H54 (cell line): Measurements from ENCODE around the gene PIK3AP1.

Source experiments
- DNase-seq: peaks from one replicate; pipeline ENCODE4 v3.0.0; 2011; ENCODE audit warnings: low spot score, mixed read lengths; ENCODE audit not compliant: insufficient read length
- FAIRE-seq: peaks from 3 replicates; lab custom pipeline; 2011; peaks lifted over from hg19 to GRCh38; lab: Jason Lieb, UNC
- POLR2A ChIP-seq: IDR thresholded peaks from 2 replicates; pipeline ENCODE4 v1.6.1; 2011; ENCODE audit warnings: low read depth, mild to moderate bottlenecking, low read length

Gene PIK3AP1

DNA sequence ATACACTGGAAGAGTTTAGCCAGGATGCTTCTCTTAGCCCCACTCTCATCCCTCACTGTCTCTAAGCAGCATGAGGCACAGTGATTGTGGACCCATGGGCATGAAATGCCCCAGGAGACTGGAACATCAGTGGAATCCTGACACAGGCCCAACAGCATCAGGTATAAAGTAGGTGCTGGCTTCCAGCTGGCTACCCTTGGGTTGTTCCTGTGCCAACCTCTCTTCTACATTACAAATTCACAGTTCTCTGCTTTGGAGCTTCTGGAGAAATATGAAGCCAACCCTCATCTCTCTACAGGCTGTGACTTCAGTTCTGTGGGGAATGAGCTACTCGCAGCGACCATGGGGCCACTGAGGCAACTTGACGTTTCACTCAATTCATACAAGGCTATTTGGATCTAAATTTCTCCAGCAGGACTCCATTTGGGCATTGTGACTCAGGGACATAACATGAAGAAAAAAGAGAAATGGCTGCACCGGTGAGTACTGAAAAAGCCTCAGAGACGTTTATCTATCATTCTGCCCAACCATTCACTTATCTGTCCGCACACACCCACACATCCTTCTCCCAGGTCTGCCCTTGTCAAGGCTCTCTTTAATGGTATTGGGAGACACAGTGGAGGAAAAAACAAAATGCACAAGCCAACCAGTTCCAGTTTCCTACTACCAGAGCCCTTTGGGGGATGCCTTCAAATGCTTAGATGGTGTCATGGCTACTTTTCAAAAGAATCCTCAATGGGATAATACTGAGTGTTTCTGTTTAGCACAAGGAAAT, 98.1 kb downstream of the PIK3AP1 start:
- FAIRE-seq (no peak), DNase-seq (no peak)
- no peak for TF ChIP-seq POLR2A

DNA sequence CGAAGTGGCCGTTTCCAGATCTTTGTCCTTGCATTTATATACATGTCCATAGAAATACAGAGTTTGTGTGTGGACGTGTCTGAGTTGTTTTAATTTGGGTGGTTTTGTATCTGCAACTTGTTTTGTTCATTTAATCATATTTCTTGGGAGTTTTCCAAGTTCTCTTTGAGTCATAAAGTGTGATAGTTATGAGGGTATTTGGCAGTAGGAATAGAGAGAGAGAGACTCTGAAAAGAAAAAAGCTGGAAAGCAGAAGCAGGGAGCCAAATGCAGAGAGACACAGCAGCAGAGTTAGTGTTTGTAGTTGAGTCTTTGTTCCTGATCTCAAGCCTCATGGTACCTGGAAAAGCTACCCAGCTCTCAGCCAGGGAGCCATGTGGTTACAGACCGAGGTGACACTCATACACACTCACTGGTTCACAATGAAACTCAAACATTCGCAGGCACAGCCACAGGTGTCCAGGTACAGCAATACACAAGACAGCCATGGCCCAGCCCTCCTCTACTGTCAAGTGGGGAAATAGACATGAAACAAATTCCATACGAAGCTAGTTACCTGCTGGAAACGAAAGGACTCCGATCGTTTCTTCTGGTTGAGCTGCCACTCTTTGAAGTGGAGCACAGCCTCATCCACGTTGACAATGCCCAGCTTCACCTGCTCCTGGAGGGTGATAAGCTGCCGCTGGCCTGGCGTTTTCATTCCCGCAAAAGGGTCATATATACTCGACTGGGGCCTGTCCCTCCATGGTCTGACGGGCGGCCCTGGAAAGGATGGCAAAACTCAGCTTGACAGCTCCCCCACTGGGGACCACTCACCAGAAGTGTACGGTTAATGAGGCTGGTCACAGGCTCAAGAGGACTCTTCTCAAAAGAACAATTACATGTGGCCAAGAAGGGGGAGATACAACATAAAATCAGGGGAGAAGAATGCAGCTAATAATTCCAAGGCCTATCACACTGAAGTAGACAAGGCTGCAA, 100.2 kb downstream of the PIK3AP1 start:
- TF ChIP-seq POLR2A = no peak
- DNase-seq = no peak
- FAIRE-seq = no peak

DNA sequence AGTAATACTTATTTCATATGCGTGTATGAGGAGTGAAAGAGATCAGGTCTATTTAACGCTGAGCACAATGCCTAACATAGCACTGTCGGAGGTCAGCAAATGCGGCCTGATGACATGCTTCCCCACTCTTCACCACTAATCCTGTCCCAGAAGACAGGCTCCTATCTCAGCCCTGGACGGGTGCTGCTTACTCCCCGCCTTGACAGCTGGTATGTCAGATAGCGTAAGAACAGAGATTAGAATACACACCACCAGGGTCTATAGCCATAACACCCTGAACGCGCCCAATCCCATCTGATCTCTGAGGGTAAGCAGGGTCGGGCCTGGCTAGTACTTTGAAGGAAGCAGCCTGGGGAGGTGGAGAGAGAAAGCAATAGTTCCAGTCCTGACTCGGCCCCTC, 101.2 kb downstream of the PIK3AP1 start:
- no peak for DNase-seq
- FAIRE-seq = no peak
- no peak for TF ChIP-seq POLR2A

DNA sequence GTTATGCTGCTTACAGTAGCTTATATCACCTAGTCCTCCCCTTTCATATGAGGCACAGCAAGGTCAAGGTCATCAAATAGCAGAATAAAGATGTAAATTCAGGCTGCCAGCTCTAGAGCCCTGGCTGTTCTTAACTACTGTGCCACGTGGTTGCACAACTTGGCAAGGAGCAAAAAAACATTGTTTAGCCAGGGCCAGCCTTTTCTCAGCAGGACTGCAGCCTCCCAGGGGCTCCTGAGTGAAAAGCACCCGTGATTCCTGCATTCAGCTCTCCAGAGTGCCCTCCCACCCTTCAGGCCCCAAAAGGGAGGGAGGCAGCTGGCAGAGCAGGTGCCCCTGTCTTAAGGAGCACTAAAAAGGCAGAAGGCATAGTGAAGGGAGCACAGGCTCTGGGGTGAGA, 101.7 kb downstream of the PIK3AP1 start:
- FAIRE-seq = no peak
- no peak for TF ChIP-seq POLR2A

DNA sequence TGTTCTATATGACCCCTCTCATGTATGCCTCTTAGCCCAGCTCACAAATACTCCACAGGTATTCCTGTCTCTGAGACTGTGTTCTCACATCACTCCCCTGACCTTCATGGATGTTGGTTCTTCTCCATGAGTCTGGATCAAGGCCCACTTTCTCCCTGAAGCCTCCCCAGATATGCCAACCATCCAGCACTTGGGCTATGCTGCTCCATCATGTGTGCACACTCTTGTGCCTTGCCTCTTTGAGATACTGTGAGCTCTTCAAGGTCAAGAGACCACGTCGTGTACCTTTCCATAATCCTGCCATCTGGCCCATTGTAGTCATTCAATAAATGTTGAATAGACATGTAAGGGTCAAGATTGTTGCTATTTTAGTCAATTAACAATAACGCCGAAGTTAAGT, 103.4 kb downstream of the PIK3AP1 start:
- DNase-seq (no peak), FAIRE-seq (no peak)
- TF ChIP-seq POLR2A = no peak

More for the DNA sequence above, 101.7 kb downstream of the PIK3AP1 start:
- no peak for DNase-seq

DNA sequence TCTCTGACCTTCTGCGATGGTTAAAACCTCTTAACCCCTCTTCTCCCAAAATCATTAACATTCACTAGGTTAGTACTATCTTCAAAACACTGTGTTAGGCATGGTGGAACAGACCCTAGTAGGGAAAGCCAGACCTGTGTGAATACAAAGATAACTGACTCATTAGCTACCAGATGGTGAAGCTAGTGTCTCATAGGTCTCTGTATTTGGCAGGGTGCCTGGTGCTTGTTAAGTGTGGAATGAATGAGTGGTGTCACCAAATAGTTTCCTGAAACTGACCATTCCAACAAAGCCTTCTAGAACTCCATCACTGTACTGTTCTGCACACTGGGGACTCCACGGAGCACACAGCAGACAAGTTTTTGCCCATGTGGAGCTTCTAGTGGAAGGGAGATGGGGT, 105.8 kb downstream of the PIK3AP1 start:
- peak; percentile 81 for FAIRE-seq
- DNase-seq = peak; percentile 77

DNA sequence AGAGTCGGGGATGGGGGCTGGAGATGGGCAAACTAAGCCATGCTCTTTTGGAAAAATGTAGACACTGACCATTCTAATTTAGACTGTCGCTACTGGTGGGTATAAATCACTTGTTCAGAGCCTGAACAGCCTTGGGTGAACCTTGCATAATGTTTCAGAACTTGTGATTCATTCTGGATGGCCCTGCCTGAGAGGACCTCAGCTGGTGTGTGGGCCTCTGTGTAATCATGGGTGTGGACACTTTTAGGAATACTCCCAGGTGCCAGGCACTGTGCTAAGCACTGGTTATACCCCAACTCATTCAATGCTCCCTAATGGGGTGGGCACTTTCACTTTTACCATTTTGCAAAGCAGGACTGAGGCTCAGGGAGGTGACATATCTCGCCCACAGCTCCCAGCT, 106.7 kb downstream of the PIK3AP1 start:
- FAIRE-seq = no peak
- DNase-seq = no peak
- TF ChIP-seq POLR2A = no peak

More for the DNA sequence above, 105.8 kb downstream of the PIK3AP1 start:
- TF ChIP-seq POLR2A = no peak

DNA sequence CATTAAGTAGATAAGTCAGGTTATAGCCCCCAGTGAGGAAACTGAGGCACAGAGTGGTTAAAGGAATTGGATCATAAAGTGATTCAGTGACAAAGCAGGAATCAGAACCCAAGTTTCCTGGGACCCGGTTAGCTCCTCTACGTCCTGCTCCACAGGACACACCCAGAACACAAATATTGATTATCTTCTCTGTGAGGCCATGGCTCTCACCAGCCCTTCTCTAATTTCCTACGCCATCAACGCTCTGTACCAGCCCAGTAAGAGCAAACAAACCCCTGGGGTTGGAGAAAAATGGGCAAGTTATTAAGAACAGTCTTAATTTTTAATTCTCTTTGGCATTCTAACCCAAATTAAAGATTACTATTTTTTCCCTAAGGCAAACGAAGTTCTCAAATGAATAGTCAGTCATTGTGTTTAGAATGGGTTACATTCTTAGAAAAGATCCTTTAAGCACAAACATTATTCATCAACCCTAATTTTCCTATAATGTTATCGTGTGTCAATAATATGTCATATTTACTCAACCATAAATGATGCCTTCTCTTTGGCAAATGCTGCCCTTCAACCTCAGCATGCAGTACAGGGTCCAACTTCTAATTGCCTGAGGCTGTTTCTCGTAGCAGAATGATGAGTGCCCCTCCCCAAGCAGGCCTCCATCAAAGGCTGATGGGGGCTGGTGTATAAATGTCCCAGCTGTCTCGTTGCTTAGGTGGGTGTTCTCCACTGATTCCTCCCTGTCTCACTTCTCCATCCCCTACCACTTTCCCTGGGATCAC, 108.1 kb downstream of the PIK3AP1 start:
- FAIRE-seq (no peak), DNase-seq (no peak)
- TF ChIP-seq POLR2A = no peak

DNA sequence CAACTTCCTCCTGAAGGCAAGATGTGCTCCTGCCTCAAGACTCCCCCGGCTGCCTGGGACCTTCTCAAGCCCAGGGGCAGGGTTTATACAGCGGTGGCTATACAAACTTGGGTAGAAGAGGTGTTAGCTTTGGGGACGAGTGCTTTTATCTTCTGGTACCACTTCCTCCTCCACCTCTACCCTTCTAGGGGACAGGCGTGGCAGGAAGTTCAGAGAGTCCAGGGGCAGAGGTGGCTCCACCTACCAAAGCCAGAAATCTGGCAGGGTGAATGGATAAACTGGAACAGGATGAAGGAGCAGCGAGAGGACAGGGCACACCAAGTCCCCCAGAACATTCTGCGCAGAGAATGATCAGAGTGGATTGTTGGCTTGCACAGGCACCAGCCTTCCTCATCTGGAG, 109.5 kb downstream of the PIK3AP1 start:
- no peak for DNase-seq
- no peak for TF ChIP-seq POLR2A
- FAIRE-seq = no peak

DNA sequence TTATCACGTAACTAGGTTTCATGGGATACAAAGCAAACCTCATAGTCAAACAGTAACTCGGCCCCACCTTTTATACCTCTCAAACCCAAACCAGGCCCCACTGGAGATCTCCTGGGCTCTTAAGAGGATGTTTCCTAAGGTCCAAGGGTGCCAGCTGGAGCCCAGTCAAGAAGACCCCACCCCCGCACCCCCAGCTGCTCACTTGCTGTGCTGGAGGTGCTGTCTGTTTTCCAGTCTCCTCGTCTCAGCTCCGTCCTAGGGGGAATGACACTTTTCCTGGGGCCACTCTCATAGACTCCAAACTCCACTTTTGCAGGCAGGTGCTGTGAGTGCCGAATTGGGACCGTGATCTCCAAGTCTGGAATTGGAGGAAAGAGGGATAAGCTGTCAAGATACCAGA, 110.8 kb downstream of the PIK3AP1 start:
- FAIRE-seq = no peak
- no peak for DNase-seq
- no peak for TF ChIP-seq POLR2A

DNA sequence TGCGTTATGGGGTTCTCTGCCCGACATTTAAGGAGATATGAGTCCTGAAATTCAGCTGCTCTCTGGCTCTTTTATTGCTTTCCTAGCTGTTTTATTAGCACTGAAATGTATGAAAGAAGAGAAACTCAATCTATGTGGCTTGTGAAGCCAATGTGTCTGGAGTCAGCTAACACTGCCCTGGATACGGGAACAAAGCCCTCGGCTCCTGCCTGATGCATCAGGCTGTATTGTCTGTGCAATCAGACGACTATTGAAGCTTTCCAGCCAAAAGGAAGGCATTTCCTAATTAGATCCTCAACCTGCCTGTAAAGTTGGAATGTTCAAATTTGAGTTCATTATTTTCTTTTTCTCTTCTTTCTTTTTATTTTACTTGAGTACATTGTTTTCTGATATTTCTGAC, 111.5 kb downstream of the PIK3AP1 start:
- FAIRE-seq = no peak
- TF ChIP-seq POLR2A = no peak
- no peak for DNase-seq

DNA sequence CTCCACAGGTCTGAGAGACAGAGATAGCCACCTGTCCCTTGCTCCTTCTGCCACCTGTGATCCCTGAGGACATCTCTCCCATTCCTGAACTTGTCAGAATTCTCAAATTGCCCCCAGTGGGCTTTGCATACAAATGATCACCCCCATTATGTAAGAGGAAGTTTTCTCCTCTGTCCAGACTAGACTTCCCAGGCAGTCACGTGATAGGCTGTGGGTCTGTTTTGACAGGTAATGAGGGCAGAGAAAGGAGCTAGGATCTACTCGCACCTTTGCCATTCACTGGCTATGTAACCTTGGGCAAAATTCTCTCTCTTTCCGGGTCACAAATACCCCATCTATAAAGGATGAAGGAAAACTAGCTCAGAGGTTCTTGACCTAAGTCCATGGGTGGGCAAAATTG, 112.1 kb downstream of the PIK3AP1 start:
- no peak for FAIRE-seq
- TF ChIP-seq POLR2A = no peak

DNA sequence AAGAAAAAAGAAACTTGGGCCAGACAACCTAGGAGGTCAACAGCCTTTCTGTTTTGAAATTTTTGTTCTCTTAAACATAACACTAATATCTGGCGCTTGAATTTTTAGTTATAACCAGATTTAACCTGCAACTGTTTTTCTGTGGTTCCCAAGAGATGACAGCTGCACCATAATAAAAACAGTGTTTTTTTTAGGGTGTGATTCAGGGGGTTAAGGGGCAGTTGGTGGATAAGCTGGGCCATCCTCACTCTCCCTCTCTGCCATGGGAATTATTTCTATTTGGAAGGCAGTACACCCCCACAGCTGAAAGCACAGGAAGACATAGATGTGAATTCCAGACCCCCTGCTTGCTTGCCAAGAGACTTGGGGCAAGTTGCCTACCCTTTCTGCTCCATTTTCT, 113.4 kb downstream of the PIK3AP1 start:
- no peak for FAIRE-seq
- TF ChIP-seq POLR2A = no peak
- DNase-seq = no peak

More for the DNA sequence above, 112.1 kb downstream of the PIK3AP1 start:
- DNase-seq = no peak
